ENCODE data around the gene ADARB1.

Gene ADARB1

GRCh38 chr21:45177039-45177438, 102.7 kb downstream of the ADARB1 start:
- no peak for DNase-seq

- DNase-seq, result no peak
Measured at GRCh38 chr21:45178070-45178608, 103.8 kb downstream of the ADARB1 start.

GRCh38 chr21:45178971-45179370, 104.6 kb downstream of the ADARB1 start:
- no peak for DNase-seq

GRCh38 chr21:45179568-45180245, 105.3 kb downstream of the ADARB1 start:
- DNase-seq, result no peak

GRCh38 chr21:45180246-45180599, 105.8 kb downstream of the ADARB1 start:
- DNase-seq, result no peak

GRCh38 chr21:45182958-45183357, 108.6 kb downstream of the ADARB1 start:
- no peak for DNase-seq

GRCh38 chr21:45183852-45184251, 109.5 kb downstream of the ADARB1 start:
- DNase-seq, result no peak

- DNase-seq, result no peak
Measured at GRCh38 chr21:45184869-45185268, 110.5 kb downstream of the ADARB1 start.

- no peak for DNase-seq
Measured at GRCh38 chr21:45186709-45187108, 112.3 kb downstream of the ADARB1 start.

- no peak for DNase-seq
Measured at GRCh38 chr21:45187646-45188045, 113.3 kb downstream of the ADARB1 start.

GRCh38 chr21:45190013-45190412, 115.6 kb downstream of the ADARB1 start:
- DNase-seq, result no peak

GRCh38 chr21:45192332-45192731, 118.0 kb downstream of the ADARB1 start:
- DNase-seq, result no peak

GRCh38 chr21:45196620-45197019, 122.2 kb downstream of the ADARB1 start:
- DNase-seq, result no peak

- no peak for DNase-seq
Measured at GRCh38 chr21:45199201-45199600, 124.8 kb downstream of the ADARB1 start.

- no peak for DNase-seq
Measured at GRCh38 chr21:45200031-45200430, 125.7 kb downstream of the ADARB1 start.

- no peak for DNase-seq
Measured at GRCh38 chr21:45200581-45201296, 126.4 kb downstream of the ADARB1 start.

GRCh38 chr21:45202344-45202743, 128.0 kb downstream of the ADARB1 start:
- no peak for DNase-seq

GRCh38 chr21:45202889-45203288, 128.5 kb downstream of the ADARB1 start:
- DNase-seq, result no peak

- DNase-seq, result no peak
Measured at GRCh38 chr21:45203983-45204382, 129.6 kb downstream of the ADARB1 start.

GRCh38 chr21:45204395-45204794, 130.0 kb downstream of the ADARB1 start:
- DNase-seq, result no peak

- no peak for DNase-seq
Measured at GRCh38 chr21:45207839-45208626, 133.7 kb downstream of the ADARB1 start.

GRCh38 chr21:45208627-45208951, 134.2 kb downstream of the ADARB1 start:
- no peak for DNase-seq

GRCh38 chr21:45209046-45209445, 134.7 kb downstream of the ADARB1 start:
- peak; percentile 12 to 34 for DNase-seq

Data from inflammatory macrophage treated with lipopolysaccharide for 1 hour (primary cell).